ENCODE results near the gene IL1RAPL2. TPM values are rescaled to one million over a fixed set of nuclear protein-coding genes. Genes with fewer than 3 reads are reported as not detected.

The IL1RAPL2 gene
- polyA plus RNA-seq, 1 experiment = not detected

GRCh38 chrX:104696667-104697066, 130.7 kb downstream of the IL1RAPL2 start:
- Histone ChIP-seq H3K36me3 (ENCODE audit: control insufficient read depth, insufficient read depth, low read length) (no peaks in the 10 kb centered on the region), H3K27me3 (ENCODE audit: control insufficient read depth, insufficient read depth, low read length) (no peaks in the 10 kb centered on the region), H3K4me3 (ENCODE audit: low read depth, low read length) (no peak overlapping the region)
- DNase-seq (ENCODE audit: low read depth) = no peak
- ChIA-PET CTCF (no interaction called here), POLR2A (no interaction called here)
- no peak for TF ChIP-seq CTCF (IDR thresholded peaks at IDR 0.05; ENCODE audit: insufficient read depth, low read depth, low read length)

- CTCF ChIA-PET = no interaction called here
- no peak overlapping the region for H3K4me3 ChIP-seq (ENCODE audit: low read depth, low read length)
- no peaks in the 10 kb centered on the region for H3K36me3 ChIP-seq (ENCODE audit: control insufficient read depth, insufficient read depth, low read length)
- DNase-seq (ENCODE audit: low read depth) = no peak
- TF ChIP-seq CTCF (IDR thresholded peaks at IDR 0.05; ENCODE audit: insufficient read depth, low read depth, low read length) = no peak
- no peaks in the 10 kb centered on the region for H3K27me3 ChIP-seq (ENCODE audit: control insufficient read depth, insufficient read depth, low read length)
- POLR2A ChIA-PET = no interaction called here
These were observed 131.3 kb downstream of the IL1RAPL2 start for GRCh38 chrX:104697294-104697693.

GRCh38 chrX:104707042-104707441, 141.0 kb downstream of the IL1RAPL2 start:
- no peak for DNase-seq (ENCODE audit: low read depth)
- ChIA-PET CTCF (no interaction called here), POLR2A (no interaction called here)
- Histone ChIP-seq H3K27me3 (ENCODE audit: control insufficient read depth, insufficient read depth, low read length) (no peaks in the 10 kb centered on the region), H3K4me3 (ENCODE audit: low read depth, low read length) (no peak overlapping the region), H3K36me3 (ENCODE audit: control insufficient read depth, insufficient read depth, low read length) (no peaks in the 10 kb centered on the region)
- no peak for TF ChIP-seq CTCF (IDR thresholded peaks at IDR 0.05; ENCODE audit: insufficient read depth, low read depth, low read length)

- Histone ChIP-seq H3K27me3 (ENCODE audit: control insufficient read depth, insufficient read depth, low read length) (no peaks in the 10 kb centered on the region), H3K36me3 (ENCODE audit: control insufficient read depth, insufficient read depth, low read length) (no peaks in the 10 kb centered on the region), H3K4me3 (ENCODE audit: low read depth, low read length) (no peak overlapping the region)
- CTCF ChIA-PET = no interaction called here
- no peak for DNase-seq (ENCODE audit: low read depth)
- POLR2A ChIA-PET = no interaction called here
- no peak for TF ChIP-seq CTCF (IDR thresholded peaks at IDR 0.05; ENCODE audit: insufficient read depth, low read depth, low read length)
These were observed 141.6 kb downstream of the IL1RAPL2 start for GRCh38 chrX:104707572-104707971.

GRCh38 chrX:104712515-104712914, 146.5 kb downstream of the IL1RAPL2 start:
- TF ChIP-seq CTCF (IDR thresholded peaks at IDR 0.05; ENCODE audit: insufficient read depth, low read depth, low read length) = no peak
- ChIA-PET POLR2A (no interaction called here), CTCF (no interaction called here)
- DNase-seq (ENCODE audit: low read depth) = no peak
- H3K4me3 ChIP-seq (ENCODE audit: low read depth, low read length) = no peak overlapping the region
- H3K27me3 ChIP-seq (ENCODE audit: control insufficient read depth, insufficient read depth, low read length) = no peaks in the 10 kb centered on the region
- no peaks in the 10 kb centered on the region for H3K36me3 ChIP-seq (ENCODE audit: control insufficient read depth, insufficient read depth, low read length)

All from BJ (cell line).